ENCODE results near the gene BCL2L14. TPM values are rescaled to one million over a fixed set of nuclear protein-coding genes. Genes with fewer than 3 reads are reported as not detected.
"Not testable (repeated sequence)": the region's sequence is repeated elsewhere in the genome, so short reads cannot be mapped to it uniquely, and the experiment has no call there.

BCL2L14 gene
- total and polyA plus RNA-seq, 8 donors: 2.6 to 32.7 (median 16.4) TPM

GRCh38 chr12:12098691-12099015 is 27.9 kb downstream of the BCL2L14 start:
- H3K4me3 ChIP-seq: no peak overlapping the region
- H3K27ac ChIP-seq: no peak overlapping the region
- peaks cover 0 to 41% (median 16%) of the 10 kb centered on the region in 4 donors for H3K36me3 ChIP-seq
- peaks cover 0 to 2% (median under 1%) of the 10 kb centered on the region in 4 donors for H3K9me3 ChIP-seq
- H3K4me1 ChIP-seq: no peaks in the 10 kb centered on the region
- TF ChIP-seq POLR2A (IDR thresholded peaks at IDR 0.05) (no peak), POLR2AphosphoS5 (IDR thresholded peaks at IDR 0.05) (no peak), EP300 (IDR thresholded peaks at IDR 0.05) (no peak), CTCF (IDR thresholded peaks at IDR 0.05) (no peak)
- H3K27me3 ChIP-seq: no peaks in the 10 kb centered on the region
- intact Hi-C loops (cut with DNase I; ENCODE audit: low total_unique reads): no loop called here
- 83 to 98% (median 88%) methylated on average over 3 of the region's 3 CpGs for WGBS, 5 donors
- no peak for DNase-seq

- Histone ChIP-seq H3K4me1 (no peaks in the 10 kb centered on the region), H3K4me3 (no peak overlapping the region), H3K27ac (no peak overlapping the region), H3K36me3 (peaks cover 0 to 41% (median 19%) of the 10 kb centered on the region in 4 donors), H3K9me3 (peaks cover 0 to 6% (median 3%) of the 10 kb centered on the region in 4 donors), H3K27me3 (no peaks in the 10 kb centered on the region)
- TF ChIP-seq EP300 (IDR thresholded peaks at IDR 0.05) (no peak), POLR2A (IDR thresholded peaks at IDR 0.05) (no peak), CTCF (IDR thresholded peaks at IDR 0.05) (no peak), POLR2AphosphoS5 (IDR thresholded peaks at IDR 0.05) (no peak)
- peak in 1 of 2 donors; percentile 17 for DNase-seq
- intact Hi-C loops (cut with DNase I; ENCODE audit: low total_unique reads): no loop called here
- WGBS, 5 donors: 62 to 73% (median 65%) methylated on average over 6 of the region's 6 CpGs
These were observed 28.4 kb downstream of the BCL2L14 start for GRCh38 chr12:12099102-12099501.

- DNase-seq: no peak
- no peak for TF ChIP-seq POLR2AphosphoS5 (IDR thresholded peaks at IDR 0.05)
- TF ChIP-seq POLR2A (IDR thresholded peaks at IDR 0.05): no peak
- TF ChIP-seq EP300 (IDR thresholded peaks at IDR 0.05): no peak
- no peak for TF ChIP-seq CTCF (IDR thresholded peaks at IDR 0.05)
- Histone ChIP-seq H3K4me1 (no peaks in the 10 kb centered on the region), H3K36me3 (peaks cover 0 to 21% (median 5%) of the 10 kb centered on the region in 4 donors), H3K27ac (no peak overlapping the region), H3K4me3 (no peak overlapping the region), H3K27me3 (no peaks in the 10 kb centered on the region), H3K9me3 (peaks cover 3 to 36% (median 20%) of the 10 kb centered on the region in 4 donors)
- WGBS, 5 donors: 86 to 93% (median 90%) methylated on average over 5 to 6 of the region's 6 CpGs
- intact Hi-C loops (cut with DNase I; ENCODE audit: low total_unique reads): no loop called here
These were observed 36.9 kb downstream of the BCL2L14 start for GRCh38 chr12:12107678-12108077.

GRCh38 chr12:12108441-12109058 is 37.8 kb downstream of the BCL2L14 start:
- no peaks in the 10 kb centered on the region for H3K27me3 ChIP-seq
- H3K9me3 ChIP-seq: peaks cover 3 to 36% (median 20%) of the 10 kb centered on the region in 4 donors
- H3K4me1 ChIP-seq: no peaks in the 10 kb centered on the region
- no peak overlapping the region for H3K27ac ChIP-seq
- WGBS, 5 donors: 85 to 95% (median 88%) methylated on average over 1 of the region's 1 CpG
- no peak for TF ChIP-seq POLR2A (IDR thresholded peaks at IDR 0.05)
- no peak for TF ChIP-seq POLR2AphosphoS5 (IDR thresholded peaks at IDR 0.05)
- H3K36me3 ChIP-seq: peaks cover 0 to 27% (median 6%) of the 10 kb centered on the region in 4 donors
- H3K4me3 ChIP-seq: no peak overlapping the region
- no peak for DNase-seq
- intact Hi-C loops (cut with DNase I; ENCODE audit: low total_unique reads): no loop called here

- DNase-seq; H3K27ac ChIP-seq; intact Hi-C loops (cut with DNase I; ENCODE audit: low total_unique reads); H3K27me3 ChIP-seq; H3K4me1 ChIP-seq: not testable (repeated sequence)
- WGBS, 5 donors: 81 to 98% (median 91%) methylated on average over 30 to 37 of the region's 37 CpGs
- peaks cover 0 to 20% (median 9%) of the 10 kb centered on the region in 4 donors for H3K36me3 ChIP-seq
- H3K4me3 ChIP-seq: peak overlapping the region in 1 of 4 donors; percentile 30
- peaks cover 3 to 27% (median 16%) of the 10 kb centered on the region in 4 donors for H3K9me3 ChIP-seq
These were observed 40.3 kb downstream of the BCL2L14 start for GRCh38 chr12:12110923-12111555.
